ENCODE data around the gene CAP1.
A peak's percentile ranks its signal among the peaks of the same experiment; 100 is the strongest.

CAP1 gene

DNA sequence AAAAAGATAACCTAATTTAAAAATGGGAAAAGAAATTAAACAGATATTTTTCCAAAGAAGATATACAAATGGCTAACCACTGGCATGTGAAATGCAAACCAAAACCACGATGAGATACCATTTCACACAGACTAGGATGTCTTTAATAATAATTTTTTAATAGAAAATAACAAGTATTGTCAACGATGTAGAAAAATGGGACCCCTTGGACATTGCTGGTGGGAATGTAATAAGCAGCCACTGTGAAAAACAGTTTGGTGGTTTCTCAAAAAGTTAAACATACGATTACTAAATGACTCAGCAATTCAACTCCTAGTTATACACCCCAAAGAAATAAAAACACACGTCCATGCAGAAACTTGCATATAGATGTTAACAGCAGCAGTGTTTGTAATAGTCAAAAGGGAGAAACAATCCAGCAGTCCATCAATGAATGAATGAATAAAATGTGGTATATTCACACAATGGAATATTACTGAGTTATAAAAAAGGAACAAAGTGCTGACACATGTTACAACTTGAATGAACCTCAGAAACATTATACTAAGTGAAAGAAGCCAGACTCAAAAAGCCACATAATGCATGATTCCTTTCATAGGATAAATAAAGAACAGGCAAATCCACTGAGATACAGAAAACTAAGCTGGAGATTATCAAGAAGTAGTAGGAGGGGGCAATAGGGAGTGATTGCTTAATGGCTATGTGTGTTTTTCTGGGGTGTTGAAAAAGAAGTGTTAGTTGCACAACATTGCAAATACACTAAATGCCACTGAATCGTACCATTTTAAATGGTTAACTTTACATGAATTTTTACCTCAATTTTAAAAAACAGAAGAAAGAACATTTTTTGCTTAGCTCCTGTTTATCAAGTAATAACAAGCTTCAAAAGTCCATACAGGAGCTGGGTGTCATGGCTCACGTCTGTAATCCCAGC, 52.4 kb downstream of the CAP1 start:
- Histone ChIP-seq H3K4me1 (ENCODE audit: insufficient read depth, low read length, poor library complexity, severe bottlenecking) (peaks cover 28% of the 10 kb centered on the region), H3K4me2 (ENCODE audit: low read depth, low read length, poor library complexity, severe bottlenecking) (no peak overlapping the region), H3K36me3 (ENCODE audit: insufficient read depth, low read length) (peaks cover 28% of the 10 kb centered on the region; the same call in 1 of the 2 replicates), H3K9me2 (replicated peaks; ENCODE audit: low read depth, low read length) (no peaks in the 10 kb centered on the region), H4K20me1 (ENCODE audit: insufficient read depth, low read length, poor library complexity, severe bottlenecking) (no peaks in the 10 kb centered on the region), H3F3A (ENCODE audit: low read depth) (no peaks in the 10 kb centered on the region), H3K4me3 (ENCODE audit: low read length, poor library complexity, severe bottlenecking) (no peak overlapping the region), H3K27me3 (ENCODE audit: insufficient read depth, low read length, poor library complexity, severe bottlenecking) (no peaks in the 10 kb centered on the region), H2AFZ (ENCODE audit: low read length) (no peak overlapping the region), H3K9ac (ENCODE audit: low read depth, low read length, poor library complexity, severe bottlenecking) (no peak overlapping the region), H3K79me2 (ENCODE audit: insufficient read depth, low read length) (peaks cover 19% of the 10 kb centered on the region), H3K9me3 (ENCODE audit: insufficient read depth, low read depth, low read length) (no peaks in the 10 kb centered on the region)
- TF ChIP-seq EZH2phosphoT487 (IDR thresholded peaks at IDR 0.05; ENCODE audit: borderline replicate concordance): no peak
- TF ChIP-seq, protein P1, sequence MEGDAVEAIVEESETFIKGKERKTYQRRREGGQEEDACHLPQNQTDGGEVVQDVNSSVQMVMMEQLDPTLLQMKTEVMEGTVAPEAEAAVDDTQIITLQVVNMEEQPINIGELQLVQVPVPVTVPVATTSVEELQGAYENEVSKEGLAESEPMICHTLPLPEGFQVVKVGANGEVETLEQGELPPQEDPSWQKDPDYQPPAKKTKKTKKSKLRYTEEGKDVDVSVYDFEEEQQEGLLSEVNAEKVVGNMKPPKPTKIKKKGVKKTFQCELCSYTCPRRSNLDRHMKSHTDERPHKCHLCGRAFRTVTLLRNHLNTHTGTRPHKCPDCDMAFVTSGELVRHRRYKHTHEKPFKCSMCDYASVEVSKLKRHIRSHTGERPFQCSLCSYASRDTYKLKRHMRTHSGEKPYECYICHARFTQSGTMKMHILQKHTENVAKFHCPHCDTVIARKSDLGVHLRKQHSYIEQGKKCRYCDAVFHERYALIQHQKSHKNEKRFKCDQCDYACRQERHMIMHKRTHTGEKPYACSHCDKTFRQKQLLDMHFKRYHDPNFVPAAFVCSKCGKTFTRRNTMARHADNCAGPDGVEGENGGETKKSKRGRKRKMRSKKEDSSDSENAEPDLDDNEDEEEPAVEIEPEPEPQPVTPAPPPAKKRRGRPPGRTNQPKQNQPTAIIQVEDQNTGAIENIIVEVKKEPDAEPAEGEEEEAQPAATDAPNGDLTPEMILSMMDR (conservative IDR thresholded peaks at IDR 0.05; ENCODE audit: low read length): no peak

DNA sequence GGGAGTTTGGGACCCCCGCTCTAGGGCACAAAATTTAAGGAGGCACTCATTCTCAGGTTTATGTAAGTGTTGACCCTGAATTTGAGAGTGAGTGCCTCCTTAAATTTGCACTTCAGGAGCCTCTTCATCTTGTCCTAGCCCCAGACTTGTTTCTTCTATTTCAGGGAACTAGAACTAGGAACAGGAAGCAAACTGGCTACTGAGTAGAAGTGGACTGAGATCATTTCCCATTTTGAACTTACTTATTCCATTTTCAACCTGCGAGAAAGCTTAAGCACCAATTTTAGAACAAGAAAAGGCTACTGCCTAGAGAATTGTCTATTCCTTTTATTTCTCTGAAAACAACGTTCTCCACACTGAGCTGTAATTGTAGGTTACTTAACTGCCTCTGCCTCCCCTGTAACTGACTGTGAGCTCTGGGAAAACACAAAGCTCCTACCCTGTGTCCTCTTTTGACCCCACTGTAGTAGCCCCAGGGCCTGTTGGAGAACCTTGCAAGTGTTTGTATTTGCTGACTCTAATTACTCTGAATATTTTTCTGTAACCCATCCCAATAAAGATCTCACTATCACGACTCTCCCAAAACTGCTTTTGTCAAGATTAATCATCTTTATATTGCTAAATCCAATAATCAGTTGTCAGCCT, 54.1 kb downstream of the CAP1 start:
- Histone ChIP-seq H3K9me2 (replicated peaks; ENCODE audit: low read depth, low read length) (no peaks in the 10 kb centered on the region), H3K79me2 (ENCODE audit: insufficient read depth, low read length) (peaks cover 19% of the 10 kb centered on the region), H4K20me1 (ENCODE audit: insufficient read depth, low read length, poor library complexity, severe bottlenecking) (no peaks in the 10 kb centered on the region), H3K27me3 (ENCODE audit: insufficient read depth, low read length, poor library complexity, severe bottlenecking) (no peaks in the 10 kb centered on the region), H3K9me3 (ENCODE audit: insufficient read depth, low read depth, low read length) (no peaks in the 10 kb centered on the region), H3K36me3 (ENCODE audit: insufficient read depth, low read length) (peaks cover 17% of the 10 kb centered on the region; the same call in 1 of the 2 replicates), H3K4me2 (ENCODE audit: low read depth, low read length, poor library complexity, severe bottlenecking) (peak overlapping the region; percentile 79), H2AFZ (ENCODE audit: low read length) (no peak overlapping the region), H3F3A (ENCODE audit: low read depth) (no peaks in the 10 kb centered on the region), H3K4me1 (ENCODE audit: insufficient read depth, low read length, poor library complexity, severe bottlenecking) (peaks cover 28% of the 10 kb centered on the region), H3K9ac (ENCODE audit: low read depth, low read length, poor library complexity, severe bottlenecking) (no peak overlapping the region), H3K4me3 (ENCODE audit: low read length, poor library complexity, severe bottlenecking) (no peak overlapping the region)
- TF ChIP-seq EZH2phosphoT487 (IDR thresholded peaks at IDR 0.05; ENCODE audit: borderline replicate concordance): no peak
- TF ChIP-seq, protein P1 (conservative IDR thresholded peaks at IDR 0.05; ENCODE audit: low read length): no peak

DNA sequence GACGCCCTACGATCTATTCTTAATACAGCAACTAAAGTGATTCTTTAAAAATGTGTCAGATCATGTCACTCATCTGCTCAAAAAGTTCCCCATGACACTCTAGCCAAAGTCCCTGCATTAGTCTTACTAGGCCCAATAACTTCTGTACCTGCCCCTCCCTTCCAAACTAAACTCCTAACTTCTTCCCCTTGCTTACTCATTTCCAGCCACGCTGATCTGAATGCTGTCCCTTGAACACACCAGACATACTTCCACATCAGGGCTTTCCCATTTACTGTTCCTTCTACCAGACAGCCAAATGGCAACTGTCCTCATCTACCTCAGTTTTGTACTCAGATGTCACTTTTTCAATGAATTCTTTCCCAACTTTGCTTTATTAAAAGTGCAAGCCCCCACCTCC, 55.3 kb downstream of the CAP1 start:
- peak overlapping the region; percentile 83 for H3K4me3 ChIP-seq (ENCODE audit: low read length, poor library complexity, severe bottlenecking)
- no peak for TF ChIP-seq EZH2phosphoT487 (IDR thresholded peaks at IDR 0.05; ENCODE audit: borderline replicate concordance)
- TF ChIP-seq, protein P1 (conservative IDR thresholded peaks at IDR 0.05; ENCODE audit: low read length): no peak
- no peaks in the 10 kb centered on the region for H4K20me1 ChIP-seq (ENCODE audit: insufficient read depth, low read length, poor library complexity, severe bottlenecking)
- peak overlapping the region; percentile 79 for H3K4me2 ChIP-seq (ENCODE audit: low read depth, low read length, poor library complexity, severe bottlenecking)
- no peak overlapping the region for H2AFZ ChIP-seq (ENCODE audit: low read length)
- peaks cover 19% of the 10 kb centered on the region for H3K79me2 ChIP-seq (ENCODE audit: insufficient read depth, low read length)
- peaks cover 5% of the 10 kb centered on the region; the same call in 1 of the 2 replicates for H3K36me3 ChIP-seq (ENCODE audit: insufficient read depth, low read length)
- H3K9ac ChIP-seq (ENCODE audit: low read depth, low read length, poor library complexity, severe bottlenecking): no peak overlapping the region
- no peaks in the 10 kb centered on the region for H3K27me3 ChIP-seq (ENCODE audit: insufficient read depth, low read length, poor library complexity, severe bottlenecking)
- H3K9me2 ChIP-seq (replicated peaks; ENCODE audit: low read depth, low read length): no peaks in the 10 kb centered on the region
- H3K9me3 ChIP-seq (ENCODE audit: insufficient read depth, low read depth, low read length): no peaks in the 10 kb centered on the region
- peaks cover 28% of the 10 kb centered on the region for H3K4me1 ChIP-seq (ENCODE audit: insufficient read depth, low read length, poor library complexity, severe bottlenecking)
- H3F3A ChIP-seq (ENCODE audit: low read depth): no peaks in the 10 kb centered on the region
